Endothelial cell of umbilical vein (primary cell): Measurements from ENCODE around the gene SCN1B.

Experiments
- CTCF ChIP-seq, 2 donors: IDR thresholded peaks; 1 replicate in 1 of 2; 2 replicates in 1 of 2; pipeline ENCODE4 v1.5.1; 2011; ENCODE audit warnings: low read length in 2 of 2, mild to moderate bottlenecking in 2 of 2, moderate library complexity in 2 of 2, control low read depth in 1 of 2, inconsistent platforms in 1 of 2, low read depth in 1 of 2; ENCODE audit not compliant: insufficient read depth in 1 of 2; ENCODE audit errors: extremely low read depth in 1 of 2
- FOS ChIP-seq: IDR thresholded peaks from 2 replicates; pipeline ENCODE4 v1.6.1; 2011; ENCODE audit warnings: mild to moderate bottlenecking, low read length, moderate library complexity, borderline replicate concordance; ENCODE audit not compliant: insufficient read depth
- POLR2A ChIP-seq: IDR thresholded peaks from 2 replicates; pipeline ENCODE4 v1.6.1; 2012; ENCODE audit warnings: low read depth, mild to moderate bottlenecking, control low read depth, low read length

DNA sequence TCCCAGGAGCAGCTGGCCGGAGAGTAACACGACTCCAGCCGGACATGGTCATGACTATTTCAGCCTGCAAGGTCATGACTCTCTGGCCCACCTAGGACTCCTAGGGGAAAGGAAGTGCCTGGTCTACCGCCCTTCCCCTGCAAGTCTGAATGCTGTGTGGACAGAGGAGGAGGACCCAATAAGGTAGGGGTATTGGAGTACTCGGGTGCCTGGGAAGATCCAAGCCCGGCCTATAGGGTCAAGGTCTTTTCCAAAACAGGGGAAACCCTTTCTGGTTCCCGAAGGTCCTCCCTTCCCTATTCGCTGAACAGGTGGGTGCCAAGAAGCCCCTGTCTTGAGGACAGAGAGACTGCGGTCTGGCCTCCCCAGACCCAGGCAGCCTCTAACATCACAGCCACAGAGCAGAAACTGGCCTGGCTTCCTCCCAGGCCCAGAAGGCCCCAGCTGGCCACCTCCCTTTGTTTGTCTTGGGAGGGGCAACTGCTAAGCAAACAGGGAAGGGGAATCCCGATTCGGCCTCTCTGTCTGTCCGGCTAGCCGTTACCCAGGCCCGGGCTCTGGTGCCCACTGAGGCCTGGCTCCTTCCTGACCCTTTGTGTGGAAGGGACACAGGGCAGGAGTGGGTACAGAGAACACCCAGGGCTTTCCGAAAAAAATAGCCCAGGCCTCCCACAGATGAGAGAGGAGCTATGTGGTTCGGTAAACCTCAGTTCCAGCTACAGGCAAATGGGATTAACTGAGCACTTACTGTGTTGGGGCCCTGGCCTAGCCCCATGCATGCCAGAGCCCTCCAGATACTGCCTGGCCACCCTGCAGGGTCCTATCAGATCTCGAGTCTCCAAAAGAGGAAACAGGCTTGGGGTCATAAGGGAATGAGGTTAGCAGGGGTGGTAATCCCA, 35.4 kb upstream of the SCN1B start:
- TF ChIP-seq CTCF (IDR thresholded peaks at IDR 0.05; ENCODE audit: extremely low read depth in 1 of 2, insufficient read depth in 1 of 2, low read depth in 1 of 2, low read length in 2 of 2) (no peak), FOS (no peak), POLR2A (no peak)
